GM20000 (cell line): Measurements from ENCODE around the gene ADGRL1.
"Not testable (repeated sequence)": the region's sequence is repeated elsewhere in the genome, so short reads cannot be mapped to it uniquely, and the experiment has no call there.

Experiments
- DNase-seq: peaks from one replicate; pipeline ENCODE4 v3.0.0; 2012; ENCODE audit warnings: low spot score
- CTCF ChIP-seq: IDR thresholded peaks from 2 replicates; pipeline ENCODE4 v1.5.1; 2012; ENCODE audit warnings: mild to moderate bottlenecking, control low read depth; ENCODE audit errors: extremely low read depth, missing control alignments

ADGRL1 gene

DNA sequence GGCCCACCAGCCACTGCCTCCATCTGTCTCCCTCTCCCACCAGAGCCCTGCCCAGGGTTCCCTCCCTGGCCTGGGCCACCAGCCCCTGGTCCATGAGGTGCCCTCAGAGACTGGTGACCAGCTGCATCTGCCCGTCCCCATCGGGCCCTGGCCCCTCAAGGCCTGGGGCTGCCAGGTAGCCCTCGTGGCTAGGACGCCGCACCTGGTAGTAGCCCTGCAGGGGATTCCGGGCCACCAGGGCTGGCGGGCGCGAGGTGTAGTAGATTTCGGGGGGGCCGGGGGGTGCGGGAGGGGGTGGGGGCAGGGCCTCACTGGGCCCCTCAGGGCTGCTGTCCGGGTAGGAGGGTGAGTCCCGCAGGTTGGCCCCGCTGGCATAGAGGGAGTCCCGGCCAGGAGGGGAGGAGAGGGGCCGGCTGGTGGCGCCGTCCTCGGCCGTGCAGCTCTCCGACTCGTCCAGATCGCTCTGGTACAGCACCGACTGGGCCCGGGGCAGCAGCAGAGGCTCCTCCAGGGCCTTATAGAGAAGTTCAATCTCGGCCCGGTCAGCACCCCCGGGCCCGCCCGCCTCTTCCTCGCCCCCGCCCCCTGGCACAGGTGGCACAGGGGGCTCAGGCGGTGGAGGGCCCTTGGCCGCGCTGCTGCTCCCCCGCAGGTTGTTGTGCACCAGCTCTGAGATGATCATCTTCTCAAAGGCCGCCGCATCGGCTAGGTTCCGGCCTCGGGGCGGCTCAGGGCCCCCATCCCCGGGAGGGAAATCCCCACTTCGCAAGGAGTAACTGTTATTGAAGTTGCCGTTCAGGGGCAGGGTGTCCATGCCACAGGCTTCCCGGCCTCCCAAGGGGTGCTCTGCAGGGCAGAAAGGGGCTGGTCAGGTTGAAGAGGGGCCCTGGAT is 55.0 kb downstream of the ADGRL1 start:
- DNase-seq, result no peak
- TF ChIP-seq CTCF, result no peak

- DNase-seq, result peak; percentile 46
- TF ChIP-seq CTCF, result no peak
Measured at GRCh38 chr19:14150041-14150769, 55.8 kb downstream of the ADGRL1 start.

- TF ChIP-seq CTCF, result no peak
- DNase-seq, result peak; percentile 65
Measured at GRCh38 chr19:14149509-14149994, 56.4 kb downstream of the ADGRL1 start.

GRCh38 chr19:14148751-14149410 is 57.1 kb downstream of the ADGRL1 start:
- no peak for DNase-seq
- no peak for TF ChIP-seq CTCF

- peak; percentile 50 for TF ChIP-seq CTCF
- peak; percentile 79 for DNase-seq
Measured at GRCh38 chr19:14147797-14148605, 58.0 kb downstream of the ADGRL1 start.

DNA sequence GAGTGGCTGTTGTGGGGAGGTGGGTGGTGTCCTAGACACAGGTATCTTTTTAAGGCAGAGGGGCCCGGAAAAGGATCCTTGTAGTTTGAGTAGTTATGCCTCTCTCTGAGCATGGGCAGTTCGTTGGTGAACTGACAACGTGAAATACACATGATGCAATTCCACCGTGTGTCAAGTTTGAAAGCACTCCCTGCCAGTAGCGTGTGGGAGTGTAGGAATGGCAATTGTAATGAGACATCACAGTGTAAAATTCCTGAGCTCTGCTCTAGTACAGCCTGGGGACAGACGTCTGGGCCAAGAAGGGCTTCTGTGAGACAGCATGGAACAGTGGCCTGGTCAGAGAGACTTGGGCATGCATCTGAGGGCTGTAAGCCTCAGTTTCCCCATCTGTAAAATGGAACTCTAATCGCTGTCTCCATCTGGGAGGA is 59.2 kb downstream of the ADGRL1 start:
- DNase-seq, result no peak
- TF ChIP-seq CTCF, result no peak

GRCh38 chr19:14146169-14146568 is 59.8 kb downstream of the ADGRL1 start:
- not testable (repeated sequence) for DNase-seq
